ENCODE data around the gene IQCE.

IQCE gene

GRCh38 chr7:2637066-2637471, 78.3 kb downstream of the IQCE start:
- DNase-seq = no peak

GRCh38 chr7:2637505-2638223, 78.9 kb downstream of the IQCE start:
- peak; percentile 40 for DNase-seq

- no peak for DNase-seq
Observed at GRCh38 chr7:2638224-2638991, 79.6 kb downstream of the IQCE start.

- peak; percentile 42 for DNase-seq
Observed at GRCh38 chr7:2639181-2639681, 80.5 kb downstream of the IQCE start.

DNA sequence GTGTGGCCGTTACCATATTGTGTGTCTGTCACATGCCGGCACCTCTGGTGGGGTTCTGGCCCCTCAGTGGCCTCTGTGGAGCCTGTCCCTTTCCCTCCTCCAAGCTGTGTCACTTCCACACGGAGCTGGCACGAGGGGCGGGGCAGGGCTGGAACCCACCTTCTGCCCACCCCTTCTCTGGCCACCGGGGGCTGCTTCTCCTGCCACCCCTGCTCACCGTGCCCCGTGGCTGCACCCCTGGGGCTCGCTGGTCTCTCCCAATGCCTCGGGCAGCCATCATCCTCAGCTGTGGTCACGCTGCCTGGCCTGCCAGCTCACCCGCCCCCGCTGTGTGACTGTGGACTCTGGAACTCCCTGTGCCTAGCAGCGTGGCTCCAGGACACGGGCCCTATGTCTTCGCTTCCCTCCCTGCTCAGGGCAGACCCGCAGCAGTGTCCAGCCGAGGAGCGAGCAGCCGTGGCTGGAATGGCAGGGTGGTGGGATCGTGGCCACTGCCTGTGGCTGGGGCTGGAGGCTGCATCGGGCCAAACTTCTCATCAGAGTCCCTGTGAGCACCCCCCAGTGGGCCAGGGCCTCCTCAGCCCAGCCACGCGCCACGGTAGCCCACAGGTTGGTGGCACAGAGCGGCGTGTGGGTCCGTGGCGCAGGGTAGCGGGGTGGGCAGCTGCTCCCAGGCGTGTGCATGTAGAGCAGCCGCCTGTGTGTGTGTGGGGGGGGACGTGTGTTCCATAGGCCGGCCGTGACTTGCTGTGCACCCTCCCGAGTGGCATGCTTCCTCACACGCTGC, 81.1 kb downstream of the IQCE start:
- DNase-seq = no peak

GRCh38 chr7:2640482-2640830, 81.7 kb downstream of the IQCE start:
- DNase-seq = no peak

- no peak for DNase-seq
Observed at GRCh38 chr7:2640846-2641316, 82.1 kb downstream of the IQCE start.

GRCh38 chr7:2641406-2642393, 82.9 kb downstream of the IQCE start:
- DNase-seq = peak; percentile 80

- DNase-seq = no peak
Observed at GRCh38 chr7:2643386-2644219, 84.8 kb downstream of the IQCE start.

- no peak for DNase-seq
Observed at GRCh38 chr7:2644220-2644561, 85.4 kb downstream of the IQCE start.

DNA sequence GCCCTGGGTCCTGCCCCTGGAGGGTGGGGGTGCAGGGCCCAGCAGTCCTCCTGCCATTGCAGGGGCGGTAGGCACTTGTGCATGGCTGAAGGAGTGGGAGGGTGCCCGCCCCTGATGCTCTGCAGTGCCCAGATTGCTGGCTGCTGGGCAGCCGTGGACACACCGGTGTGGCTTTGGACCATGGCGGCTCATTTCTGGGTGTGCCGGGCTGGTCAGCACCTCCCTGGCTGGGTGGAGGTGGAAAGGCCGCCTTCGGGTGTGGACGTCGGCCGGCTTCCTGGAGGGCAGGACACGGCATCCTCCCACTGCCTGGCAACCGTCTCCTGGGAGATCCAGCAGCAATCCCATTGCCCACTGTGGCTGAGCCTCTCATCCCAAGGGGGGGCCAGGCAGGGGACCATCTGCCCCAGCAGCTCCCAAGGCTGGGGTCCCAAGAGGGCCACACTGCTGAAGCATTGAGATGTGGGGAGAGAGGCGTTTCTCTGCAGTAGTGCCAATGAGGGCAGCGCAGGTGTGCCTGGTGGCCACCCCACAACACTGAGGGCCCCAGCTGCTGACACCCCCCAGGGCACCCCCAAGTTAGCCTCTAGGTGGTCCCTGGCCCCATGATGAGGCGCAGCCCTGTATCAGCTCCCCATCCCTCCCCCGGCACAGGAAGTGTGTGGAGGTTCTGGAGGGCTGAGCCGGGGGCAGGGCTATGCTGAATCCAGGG, 85.9 kb downstream of the IQCE start:
- DNase-seq = no peak

- no peak for DNase-seq
Observed at GRCh38 chr7:2645274-2645868, 86.6 kb downstream of the IQCE start.

GRCh38 chr7:2646336-2646679, 87.5 kb downstream of the IQCE start:
- DNase-seq = no peak

GRCh38 chr7:2646680-2647571, 88.1 kb downstream of the IQCE start:
- no peak for DNase-seq

- no peak for DNase-seq
Observed at GRCh38 chr7:2647594-2648172, 88.9 kb downstream of the IQCE start.

DNA sequence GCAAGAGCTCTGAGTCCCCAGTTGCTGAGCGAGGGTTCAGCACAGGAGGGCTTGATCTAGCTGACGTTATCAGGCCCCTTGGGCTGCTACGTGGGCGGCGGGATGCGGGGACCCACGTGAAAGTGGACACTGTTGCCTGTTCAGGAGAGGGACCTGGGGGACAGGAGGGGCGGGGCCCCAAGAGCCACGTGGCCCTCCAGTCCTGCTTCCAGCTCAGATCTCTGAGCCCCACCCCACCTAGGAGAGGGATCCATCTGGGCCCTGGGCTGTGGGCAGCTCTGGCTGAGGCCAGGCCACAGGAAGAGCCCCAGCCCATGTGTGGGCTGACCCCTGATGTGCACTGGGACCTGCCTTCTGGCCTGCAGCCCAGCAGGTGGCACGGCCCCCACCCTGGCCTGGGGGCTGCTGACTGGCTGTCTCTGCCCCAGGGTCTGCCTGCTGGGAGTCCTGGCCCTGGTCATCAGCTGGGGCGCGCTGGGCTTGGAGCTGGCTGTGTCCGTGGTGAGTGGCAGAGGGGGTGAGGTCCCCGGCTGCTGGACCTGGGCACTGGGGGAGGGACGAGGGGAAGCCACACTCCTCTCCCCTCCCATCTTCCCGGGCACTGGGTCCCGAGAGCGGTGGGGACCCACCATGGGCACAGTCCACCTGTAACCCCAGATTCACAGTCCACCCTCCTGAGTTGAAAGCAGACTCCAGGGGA, 90.5 kb downstream of the IQCE start:
- DNase-seq = no peak

GRCh38 chr7:2649991-2650390, 91.2 kb downstream of the IQCE start:
- no peak for DNase-seq

DNA sequence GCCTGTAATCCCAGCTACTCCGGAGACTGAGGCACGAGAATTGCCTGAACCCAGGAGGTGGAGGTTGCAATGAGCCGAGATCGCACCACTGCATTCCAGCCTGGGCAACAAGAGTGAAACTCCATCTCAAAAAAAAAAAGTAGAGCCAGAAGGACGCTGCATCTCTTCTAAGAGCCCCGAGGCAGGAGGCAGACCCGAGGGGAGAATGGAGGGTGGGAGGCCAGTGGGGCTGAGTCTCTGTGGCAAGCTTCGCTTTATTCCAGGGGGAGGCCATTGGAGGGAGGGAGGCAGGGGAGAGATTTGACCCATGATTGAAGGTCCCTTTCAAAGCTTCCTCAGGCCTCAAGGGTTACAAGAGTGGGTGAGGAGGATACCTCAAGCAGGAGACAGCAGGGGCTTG, 91.7 kb downstream of the IQCE start:
- no peak for DNase-seq

Measured in midbrain (tissue), 1 donor.